ENCODE results near the gene STARD3.

The STARD3 gene

DNA sequence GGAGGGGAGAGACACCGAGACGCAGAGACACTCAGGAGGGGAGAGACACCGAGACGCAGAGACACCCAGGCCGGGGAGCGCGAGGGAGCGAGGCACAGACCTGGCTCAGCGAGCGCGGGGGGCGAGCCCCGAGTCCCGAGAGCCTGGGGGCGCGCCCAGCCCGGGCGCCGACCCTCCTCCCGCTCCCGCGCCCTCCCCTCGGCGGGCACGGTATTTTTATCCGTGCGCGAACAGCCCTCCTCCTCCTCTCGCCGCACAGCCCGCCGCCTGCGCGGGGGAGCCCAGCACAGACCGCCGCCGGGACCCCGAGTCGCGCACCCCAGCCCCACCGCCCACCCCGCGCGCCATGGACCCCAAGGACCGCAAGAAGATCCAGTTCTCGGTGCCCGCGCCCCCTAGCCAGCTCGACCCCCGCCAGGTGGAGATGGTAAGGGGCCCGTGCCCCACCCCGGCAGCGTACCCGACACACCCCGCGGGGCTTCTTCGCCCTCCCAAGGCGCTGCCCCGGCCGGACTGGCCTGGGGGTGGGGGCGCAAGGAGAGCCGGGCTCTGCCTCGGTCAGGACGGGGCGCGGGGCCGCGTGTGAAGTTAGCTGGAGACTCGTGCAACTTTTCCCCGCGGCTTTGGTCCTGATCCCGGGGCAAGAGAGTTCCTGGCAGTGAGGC, 9.8 kb upstream of the STARD3 start:
- Histone ChIP-seq H3K14ac (ENCODE audit: low read length) (no peak overlapping the region), H3K9me3 (ENCODE audit: insufficient read depth, low read depth, low read length) (no peaks in the 10 kb centered on the region), H2BK5ac (ENCODE audit: low read depth, low read length, poor library complexity) (no peak overlapping the region), H2AFZ (ENCODE audit: insufficient read depth, low read length, poor library complexity) (no peak overlapping the region), H3K4me1 (ENCODE audit: control insufficient read depth in 1 of 2, insufficient read depth in 2 of 2, low read length in 2 of 2) (peaks cover 8 to 13% of the 10 kb centered on the region in 2 experiments), H4K8ac (ENCODE audit: low read depth, low read length) (no peak overlapping the region), H3K4ac (ENCODE audit: low read depth, low read length) (no peak overlapping the region), H3K23ac (ENCODE audit: low read length) (no peak overlapping the region), H2BK120ac (ENCODE audit: insufficient read depth, low read length, poor library complexity) (no peak overlapping the region), H3K9ac (ENCODE audit: low read length) (no peak overlapping the region), H3K79me2 (ENCODE audit: control insufficient read depth, insufficient read depth, low read length, poor library complexity) (no peaks in the 10 kb centered on the region), H3K36me3 (ENCODE audit: control insufficient read depth in 1 of 2, insufficient read depth in 2 of 2, low read length in 2 of 2) (no peaks in the 10 kb centered on the region), H3K79me1 (ENCODE audit: low read length) (peaks cover 3% of the 10 kb centered on the region), H3K27me3 (ENCODE audit: insufficient read depth, low read length) (peaks cover 39% of the 10 kb centered on the region), H3K4me3 (ENCODE audit: low read depth, low read length) (no peak overlapping the region), H2BK12ac (ENCODE audit: low read length) (no peak overlapping the region), H4K12ac (ENCODE audit: low read depth, low read length) (no peak overlapping the region), H4K91ac (ENCODE audit: low read depth, low read length) (no peak overlapping the region), H3K4me2 (ENCODE audit: low read length) (peak overlapping the region; percentile 42), H3K27ac (ENCODE audit: low read depth, low read length) (no peak overlapping the region), H3K18ac (ENCODE audit: low read length) (no peak overlapping the region), H2AK5ac (ENCODE audit: low read length) (no peak overlapping the region)
- no CpG with 5 or more reads among the region's 72 CpGs for WGBS (ENCODE audit: extremely low coverage, insufficient coverage, insufficient read length)
- no peak for DNase-seq

DNA sequence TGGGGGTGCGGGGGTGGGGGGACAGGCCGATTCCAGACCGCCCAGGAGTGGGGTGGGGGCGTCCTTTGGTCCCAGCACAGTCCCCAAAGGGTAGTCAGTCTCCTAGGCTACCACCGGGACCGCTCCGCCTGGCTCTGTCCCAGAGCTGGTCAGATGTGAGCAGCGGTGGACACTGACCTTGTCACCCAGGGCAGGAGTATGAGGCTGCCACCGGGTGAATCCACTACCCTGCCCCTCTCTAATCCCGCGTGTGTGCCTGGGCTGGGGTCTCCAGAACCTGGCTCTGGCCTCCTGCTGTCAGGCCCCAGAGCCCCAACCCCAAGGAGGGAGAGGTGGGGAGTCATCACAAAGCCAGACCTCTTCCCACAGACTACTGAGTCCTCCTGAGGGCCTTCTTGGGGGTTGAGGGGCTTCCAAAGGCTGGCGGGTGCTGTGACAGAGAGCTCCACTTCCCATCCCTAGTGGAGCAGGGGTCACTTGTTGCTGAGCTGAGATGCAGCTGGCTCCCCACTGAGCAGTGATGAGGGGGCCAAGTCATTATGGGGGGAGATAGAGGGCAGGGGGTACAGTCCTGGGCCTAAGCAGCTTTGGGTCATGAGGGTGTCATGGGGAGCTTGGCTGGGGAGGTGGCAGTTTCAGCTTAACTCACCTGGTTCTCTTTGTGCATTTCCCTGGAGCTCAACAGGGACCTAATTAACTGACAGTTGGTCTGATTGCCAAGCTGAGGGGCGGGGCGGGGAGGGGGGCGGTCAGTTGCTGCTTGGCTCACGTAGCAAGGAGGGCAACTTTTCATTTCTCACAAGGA, 9.0 kb upstream of the STARD3 start:
- H4K12ac ChIP-seq (ENCODE audit: low read depth, low read length) = no peak overlapping the region
- no CpG with 5 or more reads among the region's 16 CpGs for WGBS (ENCODE audit: extremely low coverage, insufficient coverage, insufficient read length)

DNA sequence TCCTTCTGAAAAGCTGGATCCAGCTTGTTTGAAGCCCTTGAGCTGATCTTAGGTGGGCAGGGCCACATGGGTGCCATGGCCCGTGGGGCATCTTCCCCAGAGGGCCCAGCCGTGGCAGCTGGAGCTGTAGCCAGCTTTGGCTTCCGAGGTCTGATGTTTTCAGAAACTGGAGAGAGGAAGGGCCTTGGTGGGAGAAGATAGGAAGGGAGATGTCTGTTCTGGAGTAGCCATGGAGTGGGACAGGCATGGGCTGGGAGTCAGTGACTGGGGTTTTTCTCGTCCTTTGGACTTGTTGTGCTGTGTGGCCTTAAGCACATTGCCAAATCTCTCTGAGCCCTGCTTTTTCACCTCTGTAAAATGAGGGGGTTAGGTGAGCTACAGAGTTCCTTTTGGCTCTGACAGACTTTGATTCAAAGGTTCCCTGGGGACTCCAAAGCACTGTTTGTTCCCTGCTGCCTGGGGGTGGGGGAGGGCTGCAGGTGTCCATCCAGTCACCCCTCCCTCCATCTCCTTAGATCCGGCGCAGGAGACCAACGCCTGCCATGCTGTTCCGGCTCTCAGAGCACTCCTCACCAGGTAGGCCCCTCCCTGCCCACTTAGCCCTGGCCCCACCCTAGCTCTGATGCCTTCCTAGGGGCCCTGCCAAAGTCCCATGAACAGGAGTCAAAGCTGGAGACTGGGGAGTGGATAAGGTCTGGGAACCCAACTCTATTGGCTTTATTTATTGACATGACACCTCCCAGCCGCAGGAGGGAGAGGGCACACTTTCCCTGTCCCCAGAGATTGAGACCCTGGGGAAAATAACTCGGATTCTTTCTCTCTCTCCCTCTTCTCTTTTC, 8.1 kb upstream of the STARD3 start:
- no peak overlapping the region for H4K12ac ChIP-seq (ENCODE audit: low read depth, low read length)
- H3K79me1 ChIP-seq (ENCODE audit: low read length) = peaks cover 3% of the 10 kb centered on the region
- H3K27me3 ChIP-seq (ENCODE audit: insufficient read depth, low read length) = peaks cover 39% of the 10 kb centered on the region
- no peak overlapping the region for H3K18ac ChIP-seq (ENCODE audit: low read length)
- no peak overlapping the region for H3K4me2 ChIP-seq (ENCODE audit: low read length)
- DNase-seq = no peak
- H3K79me2 ChIP-seq (ENCODE audit: control insufficient read depth, insufficient read depth, low read length, poor library complexity) = no peaks in the 10 kb centered on the region
- H3K14ac ChIP-seq (ENCODE audit: low read length) = no peak overlapping the region
- H2BK12ac ChIP-seq (ENCODE audit: low read length) = no peak overlapping the region
- H2AFZ ChIP-seq (ENCODE audit: insufficient read depth, low read length, poor library complexity) = no peak overlapping the region
- no peak overlapping the region for H3K27ac ChIP-seq (ENCODE audit: low read depth, low read length)
- H3K9me3 ChIP-seq (ENCODE audit: insufficient read depth, low read depth, low read length) = no peaks in the 10 kb centered on the region
- no peak overlapping the region for H3K23ac ChIP-seq (ENCODE audit: low read length)
- no peaks in the 10 kb centered on the region for H3K36me3 ChIP-seq (ENCODE audit: control insufficient read depth in 1 of 2, insufficient read depth in 2 of 2, low read length in 2 of 2)
- WGBS (ENCODE audit: extremely low coverage, insufficient coverage, insufficient read length) = no CpG with 5 or more reads among the region's 10 CpGs
- H3K4me1 ChIP-seq (ENCODE audit: control insufficient read depth in 1 of 2, insufficient read depth in 2 of 2, low read length in 2 of 2) = peaks cover 8 to 13% of the 10 kb centered on the region in 2 experiments
- no peak overlapping the region for H2BK5ac ChIP-seq (ENCODE audit: low read depth, low read length, poor library complexity)
- H3K4me3 ChIP-seq (ENCODE audit: low read depth, low read length) = no peak overlapping the region
- no peak overlapping the region for H4K8ac ChIP-seq (ENCODE audit: low read depth, low read length)
- H2BK120ac ChIP-seq (ENCODE audit: insufficient read depth, low read length, poor library complexity) = no peak overlapping the region
- H3K4ac ChIP-seq (ENCODE audit: low read depth, low read length) = no peak overlapping the region
- H4K91ac ChIP-seq (ENCODE audit: low read depth, low read length) = no peak overlapping the region
- H3K9ac ChIP-seq (ENCODE audit: low read length) = no peak overlapping the region
- no peak overlapping the region for H2AK5ac ChIP-seq (ENCODE audit: low read length)

More for the DNA sequence above, 9.0 kb upstream of the STARD3 start:
- Histone ChIP-seq H3K27me3 (ENCODE audit: insufficient read depth, low read length) (peaks cover 39% of the 10 kb centered on the region), H3K4me1 (ENCODE audit: control insufficient read depth in 1 of 2, insufficient read depth in 2 of 2, low read length in 2 of 2) (peaks cover 8 to 13% of the 10 kb centered on the region in 2 experiments), H3K9me3 (ENCODE audit: insufficient read depth, low read depth, low read length) (no peaks in the 10 kb centered on the region), H3K23ac (ENCODE audit: low read length) (no peak overlapping the region), H2BK120ac (ENCODE audit: insufficient read depth, low read length, poor library complexity) (no peak overlapping the region), H3K18ac (ENCODE audit: low read length) (no peak overlapping the region), H3K27ac (ENCODE audit: low read depth, low read length) (no peak overlapping the region), H3K79me1 (ENCODE audit: low read length) (peaks cover 3% of the 10 kb centered on the region), H3K14ac (ENCODE audit: low read length) (no peak overlapping the region), H3K4me2 (ENCODE audit: low read length) (no peak overlapping the region), H3K4ac (ENCODE audit: low read depth, low read length) (no peak overlapping the region), H2BK12ac (ENCODE audit: low read length) (no peak overlapping the region), H2AK5ac (ENCODE audit: low read length) (no peak overlapping the region), H4K8ac (ENCODE audit: low read depth, low read length) (no peak overlapping the region), H2AFZ (ENCODE audit: insufficient read depth, low read length, poor library complexity) (no peak overlapping the region), H4K91ac (ENCODE audit: low read depth, low read length) (no peak overlapping the region), H3K36me3 (ENCODE audit: control insufficient read depth in 1 of 2, insufficient read depth in 2 of 2, low read length in 2 of 2) (no peaks in the 10 kb centered on the region), H2BK5ac (ENCODE audit: low read depth, low read length, poor library complexity) (no peak overlapping the region), H3K4me3 (ENCODE audit: low read depth, low read length) (no peak overlapping the region), H3K79me2 (ENCODE audit: control insufficient read depth, insufficient read depth, low read length, poor library complexity) (no peaks in the 10 kb centered on the region), H3K9ac (ENCODE audit: low read length) (no peak overlapping the region)
- no peak for DNase-seq

- no peak overlapping the region for H2BK120ac ChIP-seq (ENCODE audit: insufficient read depth, low read length, poor library complexity)
- H3K18ac ChIP-seq (ENCODE audit: low read length) = no peak overlapping the region
- no peak overlapping the region for H3K23ac ChIP-seq (ENCODE audit: low read length)
- H4K91ac ChIP-seq (ENCODE audit: low read depth, low read length) = no peak overlapping the region
- no peak overlapping the region for H4K8ac ChIP-seq (ENCODE audit: low read depth, low read length)
- H2AK5ac ChIP-seq (ENCODE audit: low read length) = no peak overlapping the region
- H4K12ac ChIP-seq (ENCODE audit: low read depth, low read length) = no peak overlapping the region
- H3K4me2 ChIP-seq (ENCODE audit: low read length) = no peak overlapping the region
- H3K79me1 ChIP-seq (ENCODE audit: low read length) = peaks cover 3% of the 10 kb centered on the region
- no peak for DNase-seq
- peaks cover 39% of the 10 kb centered on the region for H3K27me3 ChIP-seq (ENCODE audit: insufficient read depth, low read length)
- H3K4me3 ChIP-seq (ENCODE audit: low read depth, low read length) = no peak overlapping the region
- no peaks in the 10 kb centered on the region for H3K79me2 ChIP-seq (ENCODE audit: control insufficient read depth, insufficient read depth, low read length, poor library complexity)
- H3K14ac ChIP-seq (ENCODE audit: low read length) = no peak overlapping the region
- H3K36me3 ChIP-seq (ENCODE audit: control insufficient read depth in 1 of 2, insufficient read depth in 2 of 2, low read length in 2 of 2) = no peaks in the 10 kb centered on the region
- no peak overlapping the region for H3K9ac ChIP-seq (ENCODE audit: low read length)
- H3K4me1 ChIP-seq (ENCODE audit: control insufficient read depth in 1 of 2, insufficient read depth in 2 of 2, low read length in 2 of 2) = peaks cover 8 to 13% of the 10 kb centered on the region in 2 experiments
- H2BK5ac ChIP-seq (ENCODE audit: low read depth, low read length, poor library complexity) = no peak overlapping the region
- H3K9me3 ChIP-seq (ENCODE audit: insufficient read depth, low read depth, low read length) = no peaks in the 10 kb centered on the region
- no peak overlapping the region for H3K4ac ChIP-seq (ENCODE audit: low read depth, low read length)
- no peak overlapping the region for H3K27ac ChIP-seq (ENCODE audit: low read depth, low read length)
- H2AFZ ChIP-seq (ENCODE audit: insufficient read depth, low read length, poor library complexity) = no peak overlapping the region
- no peak overlapping the region for H2BK12ac ChIP-seq (ENCODE audit: low read length)
- WGBS (ENCODE audit: extremely low coverage, insufficient coverage, insufficient read length) = no CpG with 5 or more reads among the region's 3 CpGs
Observed at GRCh38 chr17:39629494-39629880, 7.5 kb upstream of the STARD3 start.
